Central memory CD8-positive, alpha-beta T cell (primary cell): Measurements from ENCODE around the gene RBMS3.
"Not testable (repeated sequence)": the region's sequence is repeated elsewhere in the genome, so short reads cannot be mapped to it uniquely, and the experiment has no call there.

Experiments
- ATAC-seq: fragments of 150-1000 bp; cut with Tn5 transposase; replicated peaks from 2 replicates; pipeline ENCODE4 v1.10.0; 2022; ENCODE audit warnings: mild to moderate bottlenecking, moderate FRiP score, moderate number of reproducible peaks; ENCODE audit not compliant: poor library complexity, severe bottlenecking; ENCODE audit errors: extremely low read depth
- DNase-seq, 2 donors: peaks; one replicate each; pipeline ENCODE4 v3.0.0; 2021; ENCODE audit warnings: low spot score in 2 of 2
- H3K27ac Mint-ChIP-seq: one replicate; pipeline ENCODE4 v1.8.0; 2022; ENCODE audit warnings: low read depth, mild to moderate bottlenecking, moderate library complexity, mixed read lengths
- H3K27me3 Mint-ChIP-seq: one replicate; pipeline ENCODE4 v1.8.0; 2022; ENCODE audit warnings: mixed read lengths
- H3K36me3 Mint-ChIP-seq: one replicate; pipeline ENCODE4 v1.8.0; 2022; ENCODE audit warnings: mild to moderate bottlenecking, moderate library complexity, mixed read lengths; ENCODE audit not compliant: insufficient read depth
- H3K4me1 Mint-ChIP-seq: one replicate; pipeline ENCODE4 v1.8.0; 2022; ENCODE audit warnings: mixed read lengths
- H3K4me3 Mint-ChIP-seq: one replicate; pipeline ENCODE4 v1.8.0; 2022; ENCODE audit warnings: mild to moderate bottlenecking, moderate library complexity, mixed read lengths
- H3K9me3 Mint-ChIP-seq: one replicate; pipeline ENCODE4 v1.8.0; 2022; ENCODE audit warnings: mixed read lengths

Gene RBMS3

GRCh38 chr3:29393946-29394345 lies 113.1 kb downstream of the RBMS3 start:
- not testable (repeated sequence) for H3K36me3 Mint-ChIP-seq, DNase-seq, H3K4me1 Mint-ChIP-seq, H3K4me3 Mint-ChIP-seq, H3K27me3 Mint-ChIP-seq, H3K27ac Mint-ChIP-seq, ATAC-seq
- peaks cover 22% of the 10 kb centered on the region for H3K9me3 Mint-ChIP-seq

DNA sequence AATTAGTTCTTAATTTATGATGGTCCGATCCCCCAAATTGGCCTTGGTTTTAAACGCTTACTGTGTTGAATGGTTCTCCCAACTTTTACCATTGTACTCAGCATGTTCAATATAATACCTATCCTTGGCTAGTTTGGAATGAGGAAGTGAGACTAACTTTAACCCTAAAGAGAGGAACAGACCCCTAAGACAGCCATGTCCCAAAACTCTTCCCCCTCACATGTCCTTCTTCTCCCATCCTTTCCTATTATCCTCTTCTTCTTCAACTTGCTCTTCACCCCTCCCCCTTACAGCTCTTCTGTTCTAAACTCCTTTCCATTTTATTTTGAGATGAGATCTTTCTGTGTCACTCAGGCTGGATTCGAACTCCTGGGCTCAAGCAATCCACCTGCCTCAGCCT lies 116.5 kb downstream of the RBMS3 start:
- no peaks in the 10 kb centered on the region for H3K36me3 Mint-ChIP-seq
- ATAC-seq (no peak), DNase-seq (no peak)
- H3K4me3 Mint-ChIP-seq, result no peak overlapping the region
- no peaks in the 10 kb centered on the region for H3K27me3 Mint-ChIP-seq
- H3K27ac Mint-ChIP-seq, result no peak overlapping the region
- peaks cover 17% of the 10 kb centered on the region for H3K9me3 Mint-ChIP-seq
- H3K4me1 Mint-ChIP-seq, result no peaks in the 10 kb centered on the region

DNA sequence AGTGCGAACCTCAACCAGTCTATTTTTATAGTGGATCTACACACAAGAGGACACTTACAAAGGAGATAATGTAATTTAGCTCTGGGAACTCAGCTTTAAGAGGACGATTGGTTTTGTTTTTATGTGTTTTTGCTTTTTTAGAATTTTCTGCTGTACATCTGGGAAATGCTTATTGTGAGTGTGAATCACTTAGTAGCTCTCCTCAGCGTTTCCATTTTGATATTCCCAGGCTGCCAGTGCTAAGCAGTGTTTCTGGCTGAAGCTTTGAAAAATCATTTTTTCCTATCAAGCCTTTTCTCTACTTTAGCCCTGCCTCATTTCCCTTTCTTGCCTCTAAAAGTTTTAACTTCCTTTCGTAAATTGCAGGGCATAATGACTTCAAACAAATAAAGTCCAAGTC lies 117.9 kb downstream of the RBMS3 start:
- no peak overlapping the region for H3K4me3 Mint-ChIP-seq
- no peak overlapping the region for H3K27ac Mint-ChIP-seq
- ATAC-seq (no peak), DNase-seq (no peak)
- no peaks in the 10 kb centered on the region for H3K27me3 Mint-ChIP-seq
- H3K4me1 Mint-ChIP-seq, result no peaks in the 10 kb centered on the region
- H3K9me3 Mint-ChIP-seq, result peaks cover 12% of the 10 kb centered on the region
- no peaks in the 10 kb centered on the region for H3K36me3 Mint-ChIP-seq

GRCh38 chr3:29406291-29406832 lies 125.5 kb downstream of the RBMS3 start:
- Mint-ChIP-seq H3K4me1 (no peaks in the 10 kb centered on the region), H3K27ac (no peak overlapping the region), H3K4me3 (no peak overlapping the region), H3K27me3 (no peaks in the 10 kb centered on the region), H3K36me3 (no peaks in the 10 kb centered on the region), H3K9me3 (peaks cover 5% of the 10 kb centered on the region)
- ATAC-seq (no peak), DNase-seq (no peak)

DNA sequence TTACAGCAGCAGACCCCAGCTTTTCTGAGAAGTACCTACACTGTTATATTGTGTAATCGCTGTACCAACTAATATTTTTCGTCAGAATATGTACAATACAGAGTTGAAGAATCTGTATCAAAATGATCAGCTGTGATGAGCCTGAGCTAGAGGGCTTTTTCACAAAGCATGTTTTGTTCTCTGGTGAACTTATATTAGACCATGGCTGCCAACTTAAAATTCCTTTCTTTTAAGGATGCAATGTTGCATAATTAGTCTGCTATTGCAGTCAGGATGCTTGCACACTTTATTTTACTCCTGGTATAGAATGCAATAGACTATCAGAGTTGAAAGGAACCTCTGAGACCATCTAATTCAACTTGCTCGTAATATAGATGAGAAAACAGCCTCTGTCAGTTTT lies 127.8 kb downstream of the RBMS3 start:
- no peak overlapping the region for H3K27ac Mint-ChIP-seq
- H3K27me3 Mint-ChIP-seq, result no peaks in the 10 kb centered on the region
- H3K36me3 Mint-ChIP-seq, result no peaks in the 10 kb centered on the region
- no peaks in the 10 kb centered on the region for H3K4me1 Mint-ChIP-seq
- H3K4me3 Mint-ChIP-seq, result no peak overlapping the region
- H3K9me3 Mint-ChIP-seq, result peaks cover 9% of the 10 kb centered on the region
- DNase-seq, result no peak
- ATAC-seq, result no peak

GRCh38 chr3:29409409-29409808 lies 128.5 kb downstream of the RBMS3 start:
- no peak overlapping the region for H3K4me3 Mint-ChIP-seq
- no peak for DNase-seq
- H3K27me3 Mint-ChIP-seq, result no peaks in the 10 kb centered on the region
- no peak for ATAC-seq
- H3K4me1 Mint-ChIP-seq, result no peaks in the 10 kb centered on the region
- no peaks in the 10 kb centered on the region for H3K36me3 Mint-ChIP-seq
- H3K27ac Mint-ChIP-seq, result no peak overlapping the region
- peaks cover 9% of the 10 kb centered on the region for H3K9me3 Mint-ChIP-seq

DNA sequence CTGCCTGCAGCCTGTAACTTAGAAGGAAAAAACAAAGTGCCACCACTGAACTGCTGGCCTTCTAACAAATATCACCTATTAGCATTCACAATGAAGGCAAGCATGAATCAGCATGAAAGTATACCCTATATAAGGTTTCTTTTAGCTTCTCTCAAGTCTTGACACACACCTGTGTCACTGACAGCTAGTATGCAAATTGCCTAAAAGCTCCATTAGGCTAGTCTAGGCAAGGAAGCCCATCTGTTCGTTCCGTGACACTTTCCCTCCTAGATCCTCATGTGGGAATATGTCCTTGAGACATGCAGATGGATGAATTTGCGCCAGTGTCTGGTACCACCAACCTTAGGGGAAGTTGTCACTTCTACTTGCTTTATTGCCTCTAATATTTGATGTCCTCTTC lies 129.3 kb downstream of the RBMS3 start:
- H3K4me3 Mint-ChIP-seq, result no peak overlapping the region
- H3K9me3 Mint-ChIP-seq, result peaks cover 9% of the 10 kb centered on the region
- H3K4me1 Mint-ChIP-seq, result no peaks in the 10 kb centered on the region
- DNase-seq (no peak), ATAC-seq (no peak)
- no peaks in the 10 kb centered on the region for H3K36me3 Mint-ChIP-seq
- H3K27ac Mint-ChIP-seq, result no peak overlapping the region
- no peaks in the 10 kb centered on the region for H3K27me3 Mint-ChIP-seq

DNA sequence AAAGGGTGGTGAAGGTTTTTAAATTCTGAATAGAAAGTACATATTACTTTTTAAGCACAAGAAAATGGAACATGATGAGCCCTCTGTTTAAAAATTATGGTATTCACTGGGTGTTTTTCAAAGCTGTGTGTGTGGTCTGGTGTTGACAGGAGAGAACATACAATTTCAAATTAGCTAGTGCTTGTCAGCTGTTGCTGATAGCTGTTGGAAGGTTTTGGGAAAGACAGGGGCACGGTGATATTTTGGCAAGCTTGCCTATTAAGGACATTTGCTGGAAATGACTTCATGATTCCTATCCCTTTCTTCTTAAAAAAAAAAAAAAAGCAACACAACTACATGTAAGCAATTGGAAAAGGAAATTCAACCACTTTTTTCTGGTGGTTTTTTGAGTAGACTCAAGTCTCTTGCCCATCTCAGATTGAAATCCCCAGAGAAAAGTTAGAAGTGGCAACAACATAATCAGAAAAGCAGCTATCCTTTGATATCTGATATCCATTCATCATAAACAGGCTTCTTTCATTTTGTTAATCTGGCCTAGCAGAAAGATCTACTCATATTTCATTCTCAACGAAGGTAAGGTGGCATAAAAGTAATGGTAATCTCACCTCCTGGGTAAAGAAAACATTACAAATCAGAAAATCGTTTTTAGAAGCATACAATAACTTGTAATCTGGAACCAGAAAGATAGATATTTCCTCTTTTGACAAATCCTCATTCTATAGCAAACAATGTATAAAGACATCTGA lies 130.0 kb downstream of the RBMS3 start:
- Mint-ChIP-seq H3K27ac (no peak overlapping the region), H3K27me3 (no peaks in the 10 kb centered on the region), H3K4me1 (no peaks in the 10 kb centered on the region), H3K4me3 (no peak overlapping the region), H3K9me3 (peaks cover 4% of the 10 kb centered on the region), H3K36me3 (no peaks in the 10 kb centered on the region)
- DNase-seq (no peak), ATAC-seq (no peak)

DNA sequence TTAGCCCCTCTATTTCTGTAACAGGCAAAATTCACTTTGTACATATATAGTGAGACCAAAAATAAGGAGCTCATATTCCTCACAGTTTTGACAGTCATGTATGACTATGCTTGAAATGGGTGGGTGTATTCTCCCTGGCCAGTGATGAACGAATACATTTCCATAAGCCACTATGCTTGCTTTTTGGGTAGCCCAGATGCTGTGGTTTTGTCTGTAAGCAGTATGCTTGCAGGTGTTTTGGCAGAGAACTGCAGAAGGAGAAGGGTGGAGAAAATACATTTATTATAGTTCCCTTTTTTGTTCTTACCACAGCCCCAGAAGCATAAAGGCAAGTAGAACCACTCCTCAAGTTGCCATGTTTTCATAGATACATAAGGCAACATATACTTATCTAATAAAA lies 131.2 kb downstream of the RBMS3 start:
- Mint-ChIP-seq H3K36me3 (no peaks in the 10 kb centered on the region), H3K4me3 (no peak overlapping the region), H3K27me3 (no peaks in the 10 kb centered on the region), H3K9me3 (peaks cover 4% of the 10 kb centered on the region), H3K27ac (no peak overlapping the region), H3K4me1 (no peaks in the 10 kb centered on the region)
- no peak for DNase-seq
- no peak for ATAC-seq

GRCh38 chr3:29414468-29415224 lies 133.8 kb downstream of the RBMS3 start:
- Mint-ChIP-seq H3K36me3 (no peaks in the 10 kb centered on the region), H3K4me3 (no peak overlapping the region), H3K4me1 (no peaks in the 10 kb centered on the region), H3K27ac (no peak overlapping the region), H3K9me3 (peaks cover 4% of the 10 kb centered on the region), H3K27me3 (no peaks in the 10 kb centered on the region)
- no peak for DNase-seq
- no peak for ATAC-seq

DNA sequence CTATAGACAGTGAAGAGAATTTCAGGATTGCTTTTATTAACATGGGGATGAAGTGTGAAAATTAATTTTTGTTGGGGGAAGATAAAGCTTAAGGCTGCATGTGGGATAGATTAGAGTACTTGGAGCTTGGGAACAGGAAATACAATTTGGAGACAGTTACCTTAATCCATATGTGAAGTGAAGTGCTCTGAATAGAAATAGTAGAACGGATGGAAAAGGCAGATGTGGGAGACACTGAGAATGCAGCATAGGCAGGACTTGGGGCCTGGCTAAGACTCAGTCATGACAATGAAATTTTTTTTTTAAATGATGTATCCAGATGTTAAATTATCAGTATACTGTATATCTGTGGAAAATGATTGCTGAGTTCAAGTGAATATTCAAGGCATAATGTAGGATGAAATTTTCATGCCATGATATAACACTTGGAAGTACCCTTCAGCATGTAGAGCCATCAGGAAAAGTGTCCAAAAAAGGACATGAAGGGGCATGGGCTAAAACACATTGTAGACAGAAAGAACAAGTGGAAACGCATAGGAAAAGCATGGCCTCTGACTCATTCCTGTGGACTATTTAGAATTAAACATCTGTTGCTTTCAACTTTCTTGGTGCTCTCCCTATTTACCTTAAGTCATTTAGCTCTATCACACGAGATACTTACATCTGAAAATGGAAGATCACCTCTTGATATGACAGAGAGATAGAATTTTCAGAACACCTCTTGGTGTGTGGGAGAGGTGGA lies 134.8 kb downstream of the RBMS3 start:
- no peaks in the 10 kb centered on the region for H3K27me3 Mint-ChIP-seq
- H3K4me3 Mint-ChIP-seq, result no peak overlapping the region
- DNase-seq, result no peak

GRCh38 chr3:29416514-29416913 lies 135.6 kb downstream of the RBMS3 start:
- no peaks in the 10 kb centered on the region for H3K27me3 Mint-ChIP-seq
- H3K27ac Mint-ChIP-seq, result no peak overlapping the region
- peaks cover 4% of the 10 kb centered on the region for H3K9me3 Mint-ChIP-seq
- no peak overlapping the region for H3K4me3 Mint-ChIP-seq
- no peak for DNase-seq
- H3K4me1 Mint-ChIP-seq, result no peaks in the 10 kb centered on the region
- ATAC-seq, result no peak
- H3K36me3 Mint-ChIP-seq, result no peaks in the 10 kb centered on the region

More for the DNA sequence above, 134.8 kb downstream of the RBMS3 start:
- Mint-ChIP-seq H3K4me1 (no peaks in the 10 kb centered on the region), H3K36me3 (no peaks in the 10 kb centered on the region), H3K9me3 (peaks cover 4% of the 10 kb centered on the region), H3K27ac (no peak overlapping the region)
- ATAC-seq, result no peak
